ENCODE measurements around the gene DHX8.

- no peak for TF ChIP-seq CTCF (IDR thresholded peaks at IDR 0.05; ENCODE audit: insufficient read depth, low read length)
- no peak for TF ChIP-seq REST (IDR thresholded peaks at IDR 0.05; ENCODE audit: insufficient replicate concordance, low read depth)
- no peak for TF ChIP-seq GABPA (IDR thresholded peaks at IDR 0.05; ENCODE audit: low read depth)
- TF ChIP-seq POLR2AphosphoS5 (IDR thresholded peaks at IDR 0.05; ENCODE audit: low read depth), result no peak
- TF ChIP-seq SPI1 (IDR thresholded peaks at IDR 0.05; ENCODE audit: borderline replicate concordance, low read depth), result no peak
These were observed 91.2 kb downstream of the DHX8 start for GRCh38 chr17:43574896-43575525.
